Measurements from ENCODE around the gene PTPN6.
"Not testable (repeated sequence)": the region's sequence is repeated elsewhere in the genome, so short reads cannot be mapped to it uniquely, and the experiment has no call there.

PTPN6 gene

GRCh38 chr12:6950811-6951540, at the start of gene PTPN6:
PTPN6 (plus strand) TSS chr12:6951356; CDS start chr12:6951513, 157 bp downstream.
- ATAC-seq, result peak; percentile 25 to 28

- no peak for ATAC-seq
These were observed 48.7 kb upstream of the PTPN6 start for GRCh38 chr12:6902448-6902847.

- no peak for ATAC-seq
These were observed 47.4 kb upstream of the PTPN6 start for GRCh38 chr12:6903722-6904121.

DNA sequence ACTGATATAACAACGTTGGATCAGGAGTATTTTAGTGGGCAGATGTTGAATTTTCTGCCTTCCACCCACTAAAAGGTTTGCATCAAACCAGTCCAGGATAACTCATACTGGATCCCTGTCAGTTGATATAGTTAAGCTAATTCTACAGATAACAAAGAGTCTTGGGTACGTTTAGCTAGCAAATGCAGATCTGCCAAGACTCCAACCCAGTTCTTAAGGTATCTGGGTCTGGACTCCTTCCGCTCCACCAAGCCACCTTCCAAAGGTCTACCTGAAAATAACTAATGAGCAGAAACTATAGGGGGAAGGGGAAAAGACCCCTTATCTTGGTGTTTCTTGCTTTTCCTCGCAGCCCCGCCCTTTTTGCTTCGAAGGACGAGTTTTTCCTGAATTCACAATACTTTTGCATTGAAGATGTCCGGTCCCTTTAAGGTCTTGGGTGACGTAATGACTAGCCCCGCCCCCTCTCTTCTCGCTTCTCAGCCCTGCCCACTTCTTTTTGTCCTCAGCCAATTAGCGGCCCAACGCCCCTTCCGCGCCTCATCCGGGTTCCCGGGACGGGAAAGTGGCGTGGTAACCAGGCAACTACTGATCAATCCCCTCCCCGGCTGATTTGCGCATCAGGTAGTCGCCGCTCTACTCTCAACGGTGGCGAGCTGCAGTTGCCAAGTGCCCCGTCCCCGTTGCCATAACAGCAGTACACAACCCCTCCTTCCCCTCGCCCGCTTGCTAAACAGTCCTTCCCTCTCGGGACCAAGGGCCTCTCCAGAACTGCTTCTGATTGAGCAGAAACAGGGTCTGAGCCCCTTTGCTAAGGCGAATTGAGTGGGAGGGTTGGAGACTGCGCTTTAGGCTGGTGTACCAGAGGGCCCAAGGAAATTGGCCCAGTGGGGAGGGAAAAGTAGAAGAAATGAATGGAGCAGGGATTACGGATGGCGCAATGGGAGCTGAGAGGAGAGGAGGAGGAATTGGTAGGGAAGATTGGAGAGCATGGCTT, 46.6 kb upstream of the PTPN6 start, which contains the start of gene LRRC23:
TSS of gene LRRC23 (plus strand) at position 543 of the 997 bp plus-strand sequence. CDS start 812 bp downstream, outside the sequence.
- peak; percentile 98 to 99 for ATAC-seq

- ATAC-seq, result no peak
These were observed 45.6 kb upstream of the PTPN6 start for GRCh38 chr12:6905414-6906040.

- ATAC-seq, result not testable (repeated sequence)
These were observed 43.0 kb upstream of the PTPN6 start for GRCh38 chr12:6908141-6908540.

- ATAC-seq, result no peak
These were observed 41.6 kb upstream of the PTPN6 start for GRCh38 chr12:6909421-6910145.

DNA sequence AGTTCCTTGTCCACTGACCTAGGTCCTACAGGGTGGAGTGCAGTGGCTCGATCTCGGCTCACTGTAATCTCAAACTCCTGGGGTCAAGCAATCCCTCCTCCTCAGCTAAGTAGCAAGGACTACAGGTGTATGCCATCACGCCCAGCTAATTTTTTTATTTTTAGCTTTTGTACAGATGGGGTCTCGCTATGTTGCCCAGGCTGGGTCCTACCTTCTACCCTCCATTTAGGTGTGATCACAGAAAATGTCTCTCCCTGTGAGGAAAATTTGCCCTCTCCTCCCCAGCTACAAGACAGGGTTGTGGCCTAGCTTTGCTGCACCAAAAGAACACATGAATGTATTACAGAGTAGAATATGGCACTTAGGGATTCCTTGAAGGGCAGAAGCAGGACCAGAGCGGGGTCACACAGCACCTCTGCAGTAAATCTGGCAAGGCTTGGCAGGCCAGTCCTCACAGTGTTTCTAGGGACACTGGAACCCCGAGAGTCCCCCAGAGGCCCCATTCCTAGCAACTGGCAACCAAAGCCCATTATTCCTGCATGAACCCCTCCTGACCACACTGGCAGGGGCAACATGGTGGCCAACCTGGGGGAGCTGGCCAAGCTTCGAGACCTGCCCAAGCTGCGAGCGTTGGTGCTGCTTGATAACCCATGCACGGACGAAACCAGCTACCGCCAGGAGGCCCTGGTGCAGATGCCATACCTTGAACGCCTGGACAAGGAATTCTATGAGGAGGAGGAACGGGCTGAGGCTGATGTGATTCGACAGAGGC, 38.8 kb upstream of the PTPN6 start:
- ATAC-seq, result no peak

DNA sequence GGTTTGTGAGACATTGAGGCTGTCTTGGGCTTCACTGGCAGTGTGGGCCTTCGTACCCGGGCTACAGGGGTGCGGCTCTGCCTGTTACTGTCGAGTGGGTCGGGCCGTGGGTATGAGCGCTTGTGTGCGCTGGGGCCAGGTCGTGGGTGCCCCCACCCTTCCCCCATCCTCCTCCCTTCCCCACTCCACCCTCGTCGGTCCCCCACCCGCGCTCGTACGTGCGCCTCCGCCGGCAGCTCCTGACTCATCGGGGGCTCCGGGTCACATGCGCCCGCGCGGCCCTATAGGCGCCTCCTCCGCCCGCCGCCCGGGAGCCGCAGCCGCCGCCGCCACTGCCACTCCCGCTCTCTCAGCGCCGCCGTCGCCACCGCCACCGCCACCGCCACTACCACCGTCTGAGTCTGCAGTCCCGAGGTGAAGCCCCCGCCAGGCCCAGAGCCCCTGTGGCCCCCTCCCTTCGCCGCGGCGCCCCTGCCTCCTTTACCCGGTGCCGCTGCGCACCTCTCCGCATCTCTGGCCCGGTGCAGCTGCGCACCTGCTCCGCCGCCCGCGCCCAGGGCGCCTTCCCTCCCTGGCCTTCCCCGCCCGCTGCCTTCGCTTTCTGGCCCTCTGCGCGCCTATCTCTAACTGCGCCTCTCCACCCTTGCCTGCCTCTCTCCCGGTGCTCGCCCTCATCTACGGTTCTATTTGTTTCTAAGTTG, 36.8 kb upstream of the PTPN6 start, which contains the start of gene ENO2:
TSS of gene ENO2 (plus strand) at position 335 of the 701 bp plus-strand sequence. CDS start 1,253 bp downstream, outside the sequence.
- peak; percentile 96 for ATAC-seq

DNA sequence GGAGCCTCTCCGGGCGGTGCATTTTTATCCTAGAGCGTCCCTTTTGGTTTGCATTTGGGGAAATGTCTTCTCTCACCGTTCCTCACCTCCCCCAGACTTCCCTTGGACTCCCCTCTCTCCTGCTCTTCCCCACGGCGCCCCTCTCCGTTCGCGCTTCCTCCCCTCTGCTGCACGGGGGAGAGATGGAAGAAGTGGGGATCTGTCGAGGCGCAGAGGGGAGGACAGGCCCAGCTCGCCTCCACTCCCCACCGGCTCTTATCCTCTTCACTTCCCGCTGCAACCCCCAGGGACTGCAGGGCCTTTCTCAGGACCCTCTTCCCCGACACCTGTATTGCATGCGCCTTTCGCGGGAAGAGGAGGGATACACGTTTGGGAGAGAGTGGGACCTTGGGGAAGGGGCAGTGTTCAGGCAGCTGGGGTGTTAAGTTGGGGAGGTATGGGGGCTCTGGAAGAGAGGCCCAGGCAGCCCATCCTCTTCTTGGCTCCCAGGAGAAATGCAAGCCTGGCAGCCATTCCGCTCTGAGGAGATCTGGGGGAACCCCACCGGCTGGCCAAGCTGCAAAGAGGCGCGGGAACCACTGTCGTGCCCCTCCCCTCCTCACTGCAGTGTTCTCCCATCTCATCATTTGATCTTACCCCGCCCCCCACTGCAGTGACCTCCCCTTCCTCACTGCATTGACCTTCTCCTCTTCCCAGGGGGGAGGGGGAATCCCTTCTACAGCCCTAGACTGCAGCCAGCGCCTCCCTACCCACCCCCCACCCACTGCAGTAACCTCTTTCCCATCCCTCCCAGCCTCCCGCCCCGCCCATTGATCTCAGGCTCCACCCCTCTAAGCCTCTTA, 36.0 kb upstream of the PTPN6 start:
- ATAC-seq, result peak in 1 of 2 donors; percentile 3

GRCh38 chr12:6915789-6916285, 35.3 kb upstream of the PTPN6 start:
- no peak for ATAC-seq

GRCh38 chr12:6916426-6917200, 34.5 kb upstream of the PTPN6 start:
- no peak for ATAC-seq

- ATAC-seq, result no peak
These were observed 33.5 kb upstream of the PTPN6 start for GRCh38 chr12:6917491-6918231.

DNA sequence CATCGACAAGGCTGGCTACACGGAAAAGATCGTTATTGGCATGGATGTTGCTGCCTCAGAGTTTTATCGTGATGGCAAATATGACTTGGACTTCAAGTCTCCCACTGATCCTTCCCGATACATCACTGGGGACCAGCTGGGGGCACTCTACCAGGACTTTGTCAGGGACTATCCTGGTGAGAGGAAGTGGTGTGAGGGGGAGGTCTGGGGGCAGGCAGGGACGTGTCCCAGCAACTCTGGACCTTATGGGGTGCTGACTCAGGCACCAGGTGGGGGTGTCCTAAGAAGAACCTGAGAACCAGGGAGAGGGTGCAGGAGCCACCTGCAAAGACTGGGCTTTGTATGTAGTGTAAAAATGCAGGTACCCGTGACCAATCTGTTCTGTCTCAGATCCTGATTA, 31.6 kb upstream of the PTPN6 start:
- no peak for ATAC-seq

- ATAC-seq, result no peak
These were observed 29.6 kb upstream of the PTPN6 start for GRCh38 chr12:6921539-6921938.

DNA sequence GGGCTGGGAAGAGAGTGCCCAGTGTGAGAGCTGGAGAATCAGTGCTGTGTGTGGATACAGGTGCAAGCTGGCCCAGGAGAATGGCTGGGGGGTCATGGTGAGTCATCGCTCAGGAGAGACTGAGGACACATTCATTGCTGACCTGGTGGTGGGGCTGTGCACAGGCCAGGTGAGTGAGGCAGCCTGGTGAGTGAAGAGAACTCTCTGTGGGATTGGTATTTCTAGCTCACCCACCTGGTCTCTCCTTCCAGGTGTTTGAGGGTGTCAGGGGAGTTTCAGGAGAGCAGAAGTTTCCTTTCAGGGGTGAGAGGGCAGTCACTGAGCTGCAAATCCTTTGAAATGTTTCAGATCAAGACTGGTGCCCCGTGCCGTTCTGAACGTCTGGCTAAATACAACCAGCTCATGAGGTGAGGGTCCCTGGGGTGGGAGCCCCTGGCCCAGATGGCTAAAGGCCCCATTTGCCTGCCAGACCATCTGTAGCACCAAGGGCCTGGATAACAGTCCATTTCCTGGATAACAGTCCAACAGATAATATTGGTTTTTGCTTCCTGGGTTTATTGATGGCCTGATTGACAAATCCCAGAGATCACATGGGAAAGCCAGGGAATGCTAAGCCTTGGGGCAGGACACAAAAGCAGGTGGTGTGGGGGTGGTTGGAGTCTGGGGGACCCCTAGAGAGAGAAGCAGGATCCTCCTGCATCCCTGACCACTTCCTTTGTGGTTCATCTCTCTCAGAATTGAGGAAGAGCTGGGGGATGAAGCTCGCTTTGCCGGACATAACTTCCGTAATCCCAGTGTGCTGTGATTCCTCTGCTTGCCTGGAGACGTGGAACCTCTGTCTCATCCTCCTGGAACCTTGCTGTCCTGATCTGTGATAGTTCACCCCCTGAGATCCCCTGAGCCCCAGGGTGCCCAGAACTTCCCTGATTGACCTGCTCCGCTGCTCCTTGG, 28.9 kb upstream of the PTPN6 start:
- no peak for ATAC-seq

Measured in activated CD4-positive, CD25-positive, alpha-beta regulatory T cell treated with anti-CD3 and anti-CD28 coated beads, Interleukin-2, amount 50 U/mL, for 24 hours (primary cell).